ENCODE results near the gene EPB41L4A. TPM values are rescaled to one million over a fixed set of nuclear protein-coding genes. Genes with fewer than 3 reads are reported as not detected.
A peak's percentile ranks its signal among the peaks of the same experiment; 100 is the strongest.

Gene EPB41L4A
- total and polyA plus RNA-seq, 2 experiments from 2014 or later, result 10.5 to 14.4 TPM

DNA sequence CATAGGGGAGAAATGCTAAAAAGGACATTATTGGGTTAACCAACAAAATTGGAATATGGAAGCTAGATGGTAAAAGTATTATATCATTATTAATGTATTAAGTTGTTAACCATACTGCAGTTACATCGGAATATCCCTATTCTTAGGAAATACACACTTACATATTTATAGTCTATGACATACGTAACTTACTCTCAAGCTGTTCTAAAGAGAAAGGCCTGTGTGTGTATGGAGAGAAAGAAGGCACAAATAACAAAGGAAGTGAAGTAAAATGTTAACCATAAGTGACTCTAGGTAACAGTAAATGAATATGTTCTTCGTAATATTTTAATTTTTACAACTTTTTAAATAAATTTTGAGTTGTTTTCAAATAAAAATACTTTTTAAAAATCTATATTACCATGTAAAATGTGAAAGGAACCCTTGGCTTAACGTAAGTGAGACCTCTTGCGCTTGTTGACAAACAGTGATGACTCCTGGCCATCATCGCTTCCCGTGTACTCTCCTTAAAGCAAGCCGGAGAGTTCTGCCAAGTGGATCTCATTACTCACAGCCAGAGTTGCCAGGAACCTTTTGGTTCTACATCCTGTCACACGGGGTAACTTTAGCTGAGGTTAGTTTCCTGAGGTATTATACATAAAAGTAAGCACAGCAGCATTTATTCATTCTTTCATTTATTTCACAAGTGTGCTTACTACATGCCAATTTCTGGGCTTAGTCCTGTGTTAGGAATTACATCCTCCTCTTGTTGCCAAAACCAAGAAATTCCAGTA is 165.4 kb downstream of the EPB41L4A start:
- no peaks in the 10 kb centered on the region for H3K36me3 ChIP-seq
- H3K4me1 ChIP-seq (ENCODE audit: low read depth), result peaks cover 6% of the 10 kb centered on the region
- H3K27me3 ChIP-seq, result no peaks in the 10 kb centered on the region
- H3K4me3 ChIP-seq, result no peak overlapping the region
- H3K27ac ChIP-seq, result no peak overlapping the region
- TF ChIP-seq, protein P1, sequence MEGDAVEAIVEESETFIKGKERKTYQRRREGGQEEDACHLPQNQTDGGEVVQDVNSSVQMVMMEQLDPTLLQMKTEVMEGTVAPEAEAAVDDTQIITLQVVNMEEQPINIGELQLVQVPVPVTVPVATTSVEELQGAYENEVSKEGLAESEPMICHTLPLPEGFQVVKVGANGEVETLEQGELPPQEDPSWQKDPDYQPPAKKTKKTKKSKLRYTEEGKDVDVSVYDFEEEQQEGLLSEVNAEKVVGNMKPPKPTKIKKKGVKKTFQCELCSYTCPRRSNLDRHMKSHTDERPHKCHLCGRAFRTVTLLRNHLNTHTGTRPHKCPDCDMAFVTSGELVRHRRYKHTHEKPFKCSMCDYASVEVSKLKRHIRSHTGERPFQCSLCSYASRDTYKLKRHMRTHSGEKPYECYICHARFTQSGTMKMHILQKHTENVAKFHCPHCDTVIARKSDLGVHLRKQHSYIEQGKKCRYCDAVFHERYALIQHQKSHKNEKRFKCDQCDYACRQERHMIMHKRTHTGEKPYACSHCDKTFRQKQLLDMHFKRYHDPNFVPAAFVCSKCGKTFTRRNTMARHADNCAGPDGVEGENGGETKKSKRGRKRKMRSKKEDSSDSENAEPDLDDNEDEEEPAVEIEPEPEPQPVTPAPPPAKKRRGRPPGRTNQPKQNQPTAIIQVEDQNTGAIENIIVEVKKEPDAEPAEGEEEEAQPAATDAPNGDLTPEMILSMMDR (IDR thresholded peaks at IDR 0.05; ENCODE audit: low read depth, low read length), result no peak
- H3K9me3 ChIP-seq (ENCODE audit: low read depth), result no peaks in the 10 kb centered on the region
- DNase-seq (ENCODE audit: low read depth in 1 of 2, low spot score in 1 of 2), result peak in 1 of 2 donors; percentile 86

DNA sequence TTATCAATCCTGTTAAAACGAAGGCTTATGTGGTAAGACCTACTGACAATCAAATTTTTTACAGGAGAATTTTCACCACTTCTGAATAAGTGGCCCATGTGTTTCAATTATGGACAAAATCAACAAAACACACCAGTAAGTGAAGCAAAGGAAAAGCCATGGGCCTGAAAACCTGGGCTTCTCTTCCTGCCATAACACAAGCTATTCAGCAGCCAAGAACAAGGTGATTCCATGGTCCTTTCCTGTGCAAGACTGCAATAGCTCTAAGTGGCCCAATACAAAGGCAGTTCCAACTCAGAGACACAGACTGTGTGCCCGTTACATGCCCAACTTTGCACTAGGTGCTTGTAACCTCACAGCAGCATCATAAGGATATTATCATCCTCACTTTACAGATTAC is 168.5 kb downstream of the EPB41L4A start:
- no peaks in the 10 kb centered on the region for H3K27me3 ChIP-seq
- H3K4me3 ChIP-seq, result no peak overlapping the region
- peaks cover 3% of the 10 kb centered on the region for H3K4me1 ChIP-seq (ENCODE audit: low read depth)
- no peak overlapping the region for H3K27ac ChIP-seq
- TF ChIP-seq, protein P1 (IDR thresholded peaks at IDR 0.05; ENCODE audit: low read depth, low read length), result no peak
- DNase-seq (ENCODE audit: low read depth in 1 of 2, low spot score in 1 of 2), result no peak
- H3K36me3 ChIP-seq, result no peaks in the 10 kb centered on the region
- H3K9me3 ChIP-seq (ENCODE audit: low read depth), result no peaks in the 10 kb centered on the region

DNA sequence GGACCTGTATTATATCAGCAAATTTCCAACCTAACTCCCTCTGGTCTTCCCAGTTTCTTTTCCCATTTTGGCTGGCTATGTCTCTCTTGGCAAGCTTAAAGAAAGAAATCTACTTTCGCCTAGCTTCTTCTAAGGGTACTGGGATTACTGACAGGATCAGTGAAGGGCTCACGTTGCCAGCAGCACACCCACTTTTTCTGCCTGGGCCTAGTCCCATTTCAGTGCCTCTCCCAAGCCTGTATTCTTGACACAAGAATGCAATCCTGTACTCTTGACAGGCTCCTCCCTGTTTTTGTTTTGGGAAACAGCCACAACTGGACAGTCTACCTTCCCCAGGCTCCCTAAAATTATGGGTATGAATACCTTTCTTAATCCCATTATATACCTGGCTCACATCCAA is 170.5 kb downstream of the EPB41L4A start:
- DNase-seq (ENCODE audit: low read depth in 1 of 2, low spot score in 1 of 2), result no peak
- H3K9me3 ChIP-seq (ENCODE audit: low read depth), result no peaks in the 10 kb centered on the region

DNA sequence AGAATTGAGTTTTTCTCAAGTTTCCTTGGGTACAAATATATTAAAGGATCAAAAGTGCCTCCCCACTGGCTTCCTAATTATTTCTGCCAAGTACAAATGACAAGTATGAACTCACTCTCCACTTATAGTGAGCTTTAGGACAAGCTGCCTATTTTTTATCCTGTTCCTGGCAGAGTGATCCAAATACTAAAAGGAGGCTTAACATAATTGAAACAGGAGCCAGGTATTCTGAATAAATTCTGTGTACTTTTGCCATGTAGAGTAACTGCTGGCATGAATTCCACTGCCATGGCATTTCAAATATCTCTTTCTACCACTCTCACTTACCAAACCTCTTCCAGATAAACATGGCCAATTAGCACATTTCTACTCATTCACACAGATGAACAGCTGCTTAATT is 171.1 kb downstream of the EPB41L4A start:
- H3K36me3 ChIP-seq, result no peaks in the 10 kb centered on the region
- H3K27ac ChIP-seq, result no peak overlapping the region
- H3K27me3 ChIP-seq, result no peaks in the 10 kb centered on the region
- no peaks in the 10 kb centered on the region for H3K9me3 ChIP-seq (ENCODE audit: low read depth)
- no peak overlapping the region for H3K4me3 ChIP-seq
- peaks cover 3% of the 10 kb centered on the region for H3K4me1 ChIP-seq (ENCODE audit: low read depth)
- DNase-seq (ENCODE audit: low read depth in 1 of 2, low spot score in 1 of 2), result no peak
- TF ChIP-seq, protein P1 (IDR thresholded peaks at IDR 0.05; ENCODE audit: low read depth, low read length), result no peak

More for the DNA sequence above, 170.5 kb downstream of the EPB41L4A start:
- H3K4me3 ChIP-seq, result no peak overlapping the region
- H3K27me3 ChIP-seq, result no peaks in the 10 kb centered on the region
- TF ChIP-seq, protein P1 (IDR thresholded peaks at IDR 0.05; ENCODE audit: low read depth, low read length), result no peak
- peaks cover 3% of the 10 kb centered on the region for H3K4me1 ChIP-seq (ENCODE audit: low read depth)
- no peak overlapping the region for H3K27ac ChIP-seq
- H3K36me3 ChIP-seq, result no peaks in the 10 kb centered on the region

DNA sequence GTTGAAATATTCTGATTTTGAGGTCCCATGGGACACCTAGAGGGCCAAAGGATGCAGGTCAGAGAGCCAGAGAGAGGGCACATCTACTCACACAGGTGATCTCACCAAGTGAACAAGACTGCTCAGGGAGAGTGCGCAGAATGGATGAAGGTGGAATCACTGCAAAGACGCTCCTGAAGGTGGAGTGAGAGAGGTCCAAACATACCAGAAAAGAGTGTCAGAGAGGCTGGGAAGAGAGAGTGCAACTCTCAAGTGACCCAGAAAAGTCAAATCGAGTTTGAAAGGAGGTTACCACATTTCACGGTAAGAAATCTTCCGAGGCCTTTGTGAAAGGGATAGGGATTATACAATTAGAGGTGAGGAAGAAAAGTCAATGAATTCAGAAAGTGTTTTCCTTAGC is 173.4 kb downstream of the EPB41L4A start:
- Histone ChIP-seq H3K9me3 (ENCODE audit: low read depth) (no peaks in the 10 kb centered on the region), H3K27ac (no peak overlapping the region), H3K4me1 (ENCODE audit: low read depth) (peaks cover 3% of the 10 kb centered on the region), H3K27me3 (no peaks in the 10 kb centered on the region), H3K36me3 (no peaks in the 10 kb centered on the region), H3K4me3 (no peak overlapping the region)
- TF ChIP-seq, protein P1 (IDR thresholded peaks at IDR 0.05; ENCODE audit: low read depth, low read length), result no peak
- no peak for DNase-seq (ENCODE audit: low read depth in 1 of 2, low spot score in 1 of 2)

Measured in cardiac muscle cell (in vitro differentiated cells and primary cell).